CD4-positive, alpha-beta T cell treated with Interleukin-17A for 4 hours (primary cell): ENCODE data around the gene TRPM3.

Source experiments
- DNase-seq: peaks from one replicate; pipeline ENCODE4 v3.0.0-alpha.2; 2020; ENCODE audit warnings: mixed read lengths

Gene TRPM3

GRCh38 chr9:70539526-70539925 lies 581.9 kb downstream of the TRPM3 start:
- no peak for DNase-seq

- no peak for DNase-seq
Measured at GRCh38 chr9:70539001-70539400, 582.4 kb downstream of the TRPM3 start.

- DNase-seq: no peak
Measured at GRCh38 chr9:70537084-70537483, 584.3 kb downstream of the TRPM3 start.

GRCh38 chr9:70535546-70536323 lies 585.7 kb downstream of the TRPM3 start:
- DNase-seq: no peak

GRCh38 chr9:70534471-70534870 lies 587.0 kb downstream of the TRPM3 start:
- no peak for DNase-seq

GRCh38 chr9:70534061-70534460 lies 587.4 kb downstream of the TRPM3 start:
- DNase-seq: no peak

GRCh38 chr9:70533492-70533891 lies 587.9 kb downstream of the TRPM3 start:
- no peak for DNase-seq

GRCh38 chr9:70532716-70533115 lies 588.7 kb downstream of the TRPM3 start:
- peak; percentile 4 for DNase-seq

- no peak for DNase-seq
Measured at GRCh38 chr9:70531311-70531710, 590.1 kb downstream of the TRPM3 start.

- DNase-seq: no peak
Measured at GRCh38 chr9:70530716-70531115, 590.7 kb downstream of the TRPM3 start.

GRCh38 chr9:70529833-70530232 lies 591.6 kb downstream of the TRPM3 start:
- DNase-seq: no peak

GRCh38 chr9:70529377-70529776 lies 592.0 kb downstream of the TRPM3 start:
- no peak for DNase-seq

- DNase-seq: no peak
Measured at GRCh38 chr9:70526902-70527301, 594.5 kb downstream of the TRPM3 start.

- DNase-seq: no peak
Measured at GRCh38 chr9:70525519-70525918, 595.9 kb downstream of the TRPM3 start.

- no peak for DNase-seq
Measured at GRCh38 chr9:70519912-70520724, 601.3 kb downstream of the TRPM3 start.

GRCh38 chr9:70517926-70518610 lies 603.4 kb downstream of the TRPM3 start:
- DNase-seq: no peak

- DNase-seq: no peak
Measured at GRCh38 chr9:70514273-70514672, 607.1 kb downstream of the TRPM3 start.

GRCh38 chr9:70511858-70512257 lies 609.6 kb downstream of the TRPM3 start:
- no peak for DNase-seq

GRCh38 chr9:70510157-70510770 lies 611.2 kb downstream of the TRPM3 start:
- peak; percentile 48 for DNase-seq

GRCh38 chr9:70506159-70506558 lies 615.3 kb downstream of the TRPM3 start:
- no peak for DNase-seq

GRCh38 chr9:70504834-70505233 lies 616.6 kb downstream of the TRPM3 start:
- DNase-seq: no peak

- no peak for DNase-seq
Measured at GRCh38 chr9:70502690-70503089, 618.7 kb downstream of the TRPM3 start.

GRCh38 chr9:70500793-70501192 lies 620.6 kb downstream of the TRPM3 start:
- no peak for DNase-seq
